ENCODE results near the gene IRS1. TPM values are rescaled to one million over a fixed set of nuclear protein-coding genes. Genes with fewer than 3 reads are reported as not detected.
A peak's percentile ranks its signal among the peaks of the same experiment; 100 is the strongest.

Gene IRS1
- total and polyA plus RNA-seq, 4 donors = 3.1 to 36.7 (median 7.9) TPM

DNA sequence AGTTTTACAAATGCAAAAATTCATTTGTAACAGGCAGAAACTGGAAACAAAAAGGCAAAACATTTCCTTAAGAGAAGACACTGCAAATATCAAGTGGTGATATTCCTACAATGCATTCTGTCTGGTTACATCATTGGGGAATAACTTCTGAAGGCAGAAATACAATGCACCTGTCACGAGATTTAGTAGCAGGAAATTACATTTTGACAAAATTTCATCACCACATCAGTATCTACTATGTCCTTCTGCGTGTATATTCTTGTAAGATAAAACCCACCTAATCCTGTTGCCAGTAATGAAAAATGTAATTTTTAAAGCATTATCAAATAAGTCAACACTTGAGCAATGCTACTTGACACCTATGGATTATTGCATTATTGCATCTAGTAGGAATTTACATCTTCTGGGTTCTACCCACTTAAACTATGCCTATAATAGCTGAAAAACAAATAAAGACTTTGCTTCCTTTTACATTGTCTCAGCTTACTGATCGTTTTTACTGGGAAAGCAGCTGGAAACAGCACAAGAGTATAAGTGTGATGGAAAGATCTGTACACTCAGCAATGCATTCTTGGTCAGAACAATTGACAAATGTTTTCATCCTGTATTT, 59.5 kb downstream of the IRS1 start:
- ATAC-seq (ENCODE audit: insufficient read depth, low FRiP score) = no peak
- Histone ChIP-seq H3K9me3 (ENCODE audit: control insufficient read depth in 4 of 4, insufficient read depth in 3 of 4, low read length in 3 of 4) (no peaks in the 10 kb centered on the region), H3K4me3 (no peak overlapping the region), H3K27me3 (ENCODE audit: control insufficient read depth in 3 of 3, insufficient read depth in 3 of 3, low read length in 2 of 3) (no peaks in the 10 kb centered on the region), H3K9ac (ENCODE audit: insufficient read depth in 1 of 2, low read length in 2 of 2) (no peak overlapping the region), H3K27ac (ENCODE audit: low read depth in 1 of 2, low read length in 1 of 2) (peak overlapping the region in 1 of 2 donors; percentile 85), H3K36me3 (ENCODE audit: control insufficient read depth in 4 of 4, insufficient read depth in 4 of 4, low read length in 4 of 4) (peaks cover 0 to 13% (median 6%) of the 10 kb centered on the region in 4 donors), H3K4me1 (ENCODE audit: control insufficient read depth in 5 of 5, insufficient read depth in 5 of 5, low read length in 5 of 5) (peaks cover 4 to 40% (median 28%) of the 10 kb centered on the region in 5 donors)
- DNase-seq = no peak
- TF ChIP-seq, protein P1, sequence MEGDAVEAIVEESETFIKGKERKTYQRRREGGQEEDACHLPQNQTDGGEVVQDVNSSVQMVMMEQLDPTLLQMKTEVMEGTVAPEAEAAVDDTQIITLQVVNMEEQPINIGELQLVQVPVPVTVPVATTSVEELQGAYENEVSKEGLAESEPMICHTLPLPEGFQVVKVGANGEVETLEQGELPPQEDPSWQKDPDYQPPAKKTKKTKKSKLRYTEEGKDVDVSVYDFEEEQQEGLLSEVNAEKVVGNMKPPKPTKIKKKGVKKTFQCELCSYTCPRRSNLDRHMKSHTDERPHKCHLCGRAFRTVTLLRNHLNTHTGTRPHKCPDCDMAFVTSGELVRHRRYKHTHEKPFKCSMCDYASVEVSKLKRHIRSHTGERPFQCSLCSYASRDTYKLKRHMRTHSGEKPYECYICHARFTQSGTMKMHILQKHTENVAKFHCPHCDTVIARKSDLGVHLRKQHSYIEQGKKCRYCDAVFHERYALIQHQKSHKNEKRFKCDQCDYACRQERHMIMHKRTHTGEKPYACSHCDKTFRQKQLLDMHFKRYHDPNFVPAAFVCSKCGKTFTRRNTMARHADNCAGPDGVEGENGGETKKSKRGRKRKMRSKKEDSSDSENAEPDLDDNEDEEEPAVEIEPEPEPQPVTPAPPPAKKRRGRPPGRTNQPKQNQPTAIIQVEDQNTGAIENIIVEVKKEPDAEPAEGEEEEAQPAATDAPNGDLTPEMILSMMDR (IDR thresholded peaks at IDR 0.05; ENCODE audit: control extremely low read depth, extremely low read depth) = no peak
- WGBS, 2 donors = 32 to 36% methylated on average over 3 of the region's 3 CpGs

DNA sequence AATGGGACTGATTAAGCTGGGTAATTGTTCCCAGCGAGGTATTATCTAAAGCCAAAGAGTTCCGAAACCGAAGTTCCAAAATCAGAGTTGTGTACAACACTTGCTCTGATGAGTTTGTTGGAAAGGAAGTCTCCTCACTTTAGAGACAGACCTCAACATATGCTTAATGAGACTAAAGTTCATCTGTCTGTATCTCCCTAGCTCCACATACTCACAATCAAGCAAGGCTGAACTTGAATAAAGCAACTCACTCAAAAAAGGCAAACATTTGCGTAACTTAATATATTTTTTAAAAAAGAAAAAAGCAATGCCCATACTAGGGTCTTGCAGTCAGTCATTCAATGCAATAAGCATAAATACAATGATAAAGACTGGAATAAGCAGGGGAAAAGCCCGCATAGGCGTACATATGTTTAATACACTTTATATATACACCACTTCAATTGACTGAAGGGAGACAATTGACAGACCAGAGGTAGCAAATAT, 60.0 kb downstream of the IRS1 start:
- Histone ChIP-seq H3K4me1 (ENCODE audit: control insufficient read depth in 5 of 5, insufficient read depth in 5 of 5, low read length in 5 of 5) (peaks cover 4 to 41% (median 28%) of the 10 kb centered on the region in 5 donors), H3K27ac (ENCODE audit: low read depth in 1 of 2, low read length in 1 of 2) (peak overlapping the region in 1 of 2 donors; percentile 85), H3K9ac (ENCODE audit: insufficient read depth in 1 of 2, low read length in 2 of 2) (no peak overlapping the region), H3K27me3 (ENCODE audit: control insufficient read depth in 3 of 3, insufficient read depth in 3 of 3, low read length in 2 of 3) (no peaks in the 10 kb centered on the region), H3K36me3 (ENCODE audit: control insufficient read depth in 4 of 4, insufficient read depth in 4 of 4, low read length in 4 of 4) (peaks cover 0 to 18% (median 6%) of the 10 kb centered on the region in 4 donors), H3K4me3 (no peak overlapping the region), H3K9me3 (ENCODE audit: control insufficient read depth in 4 of 4, insufficient read depth in 3 of 4, low read length in 3 of 4) (no peaks in the 10 kb centered on the region)
- WGBS, 2 donors = 82 to 87% methylated on average over 6 of the region's 6 CpGs
- ATAC-seq (ENCODE audit: insufficient read depth, low FRiP score) (no peak), DNase-seq (no peak)
- TF ChIP-seq, protein P1 (IDR thresholded peaks at IDR 0.05; ENCODE audit: control extremely low read depth, extremely low read depth) = no peak

DNA sequence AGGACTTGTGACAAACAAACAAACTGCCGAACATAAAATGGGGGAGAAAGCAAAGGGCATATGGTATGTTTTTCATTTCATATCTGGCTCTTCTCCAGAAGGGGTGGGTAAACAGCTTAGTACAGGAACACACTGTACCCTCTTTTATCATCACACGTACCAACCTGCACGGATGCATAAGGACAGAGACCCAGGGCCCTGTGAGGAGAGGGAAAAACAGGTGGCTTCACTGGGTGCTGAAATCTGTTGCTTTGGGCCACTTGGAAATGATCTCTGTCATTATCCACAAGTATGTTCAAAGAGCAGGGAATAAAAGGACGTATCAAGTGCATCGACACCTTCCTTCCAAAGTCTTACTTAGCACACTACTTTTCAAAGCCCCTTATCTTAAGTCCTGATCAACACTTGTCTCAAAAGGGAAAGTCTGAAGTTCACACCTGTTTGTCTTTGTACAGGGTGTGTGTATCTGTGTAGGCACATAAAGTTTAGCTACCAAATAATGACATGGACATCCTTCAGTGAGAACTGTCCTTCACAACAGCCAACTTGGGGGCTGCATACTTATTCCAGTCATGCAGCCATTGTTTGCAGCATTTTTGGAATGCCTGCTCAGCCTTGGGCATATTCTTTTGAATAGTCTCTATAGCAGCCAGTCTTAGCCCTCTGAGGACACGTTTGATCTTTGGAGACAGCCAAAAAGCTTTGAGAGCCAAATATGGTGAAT, 60.6 kb downstream of the IRS1 start:
- no peak for ATAC-seq (ENCODE audit: insufficient read depth, low FRiP score)
- WGBS, 2 donors = 62 to 73% methylated on average over 6 of the region's 6 CpGs

More for the DNA sequence above, 60.6 kb downstream of the IRS1 start:
- TF ChIP-seq, protein P1 (IDR thresholded peaks at IDR 0.05; ENCODE audit: control extremely low read depth, extremely low read depth) = no peak
- peaks cover 0 to 21% (median 6%) of the 10 kb centered on the region in 4 donors for H3K36me3 ChIP-seq (ENCODE audit: control insufficient read depth in 4 of 4, insufficient read depth in 4 of 4, low read length in 4 of 4)
- DNase-seq = no peak
- peak overlapping the region in 1 of 2 donors; percentile 0 for H3K9ac ChIP-seq (ENCODE audit: insufficient read depth in 1 of 2, low read length in 2 of 2)
- no peak overlapping the region for H3K4me3 ChIP-seq
- no peaks in the 10 kb centered on the region for H3K9me3 ChIP-seq (ENCODE audit: control insufficient read depth in 4 of 4, insufficient read depth in 3 of 4, low read length in 3 of 4)
- H3K4me1 ChIP-seq (ENCODE audit: control insufficient read depth in 5 of 5, insufficient read depth in 5 of 5, low read length in 5 of 5) = peaks cover 6 to 41% (median 28%) of the 10 kb centered on the region in 5 donors
- no peaks in the 10 kb centered on the region for H3K27me3 ChIP-seq (ENCODE audit: control insufficient read depth in 3 of 3, insufficient read depth in 3 of 3, low read length in 2 of 3)
- H3K27ac ChIP-seq (ENCODE audit: low read depth in 1 of 2, low read length in 1 of 2) = peak overlapping the region in 1 of 2 donors; percentile 85

Data from lung (tissue), 12 donors.